ENCODE data around the gene SPAG7. TPM values are rescaled to one million over a fixed set of nuclear protein-coding genes. Genes with fewer than 3 reads are reported as not detected.

Gene SPAG7
- total and polyA plus RNA-seq, 12 donors = 95.5 to 189 (median 136) TPM

DNA sequence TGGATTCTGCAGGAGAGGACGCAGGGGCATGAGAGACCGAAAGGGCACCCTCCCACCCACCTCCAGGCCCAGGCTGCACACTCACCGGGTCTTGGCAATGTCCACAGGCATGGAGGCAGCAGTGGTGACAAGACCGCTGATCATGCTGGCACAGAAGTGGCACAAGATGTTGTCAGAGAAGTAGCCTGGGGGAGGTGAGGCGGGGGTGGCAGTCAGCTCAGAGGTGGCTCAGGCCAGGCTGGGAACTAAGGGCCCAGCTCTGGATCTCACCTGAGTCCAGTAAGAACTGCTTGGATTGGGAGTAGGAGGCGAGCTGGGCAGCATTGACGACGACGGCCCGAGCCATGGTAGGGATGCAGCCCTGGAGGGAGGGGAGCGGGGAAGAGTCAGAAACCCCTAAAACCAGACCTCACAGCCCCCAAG, 29.5 kb downstream of the SPAG7 start:
- ATAC-seq (no peak), DNase-seq (no peak)
- Histone ChIP-seq H3K4me1 (peaks cover 20 to 62% (median 41%) of the 10 kb centered on the region in 9 donors), H3K4me3 (peak overlapping the region in 5 of 10 donors; percentile 70 to 95 (median 89)), H3K27me3 (no peaks in the 10 kb centered on the region), H3K27ac (peak overlapping the region in 7 of 10 donors; percentile 6 to 98 (median 94)), H3K9me3 (no peaks in the 10 kb centered on the region), H3K36me3 (peaks cover 0 to 49% (median 16%) of the 10 kb centered on the region in 9 donors)
- intact Hi-C loops (cut with DNase I) = loop anchor here in 2 of 10 donors (10.0 kb wide), 1 partner anchor 47 kb away; the partner anchor contains the start of gene CAMTA2 (in 2 of the 2)
- TF ChIP-seq, protein P1, sequence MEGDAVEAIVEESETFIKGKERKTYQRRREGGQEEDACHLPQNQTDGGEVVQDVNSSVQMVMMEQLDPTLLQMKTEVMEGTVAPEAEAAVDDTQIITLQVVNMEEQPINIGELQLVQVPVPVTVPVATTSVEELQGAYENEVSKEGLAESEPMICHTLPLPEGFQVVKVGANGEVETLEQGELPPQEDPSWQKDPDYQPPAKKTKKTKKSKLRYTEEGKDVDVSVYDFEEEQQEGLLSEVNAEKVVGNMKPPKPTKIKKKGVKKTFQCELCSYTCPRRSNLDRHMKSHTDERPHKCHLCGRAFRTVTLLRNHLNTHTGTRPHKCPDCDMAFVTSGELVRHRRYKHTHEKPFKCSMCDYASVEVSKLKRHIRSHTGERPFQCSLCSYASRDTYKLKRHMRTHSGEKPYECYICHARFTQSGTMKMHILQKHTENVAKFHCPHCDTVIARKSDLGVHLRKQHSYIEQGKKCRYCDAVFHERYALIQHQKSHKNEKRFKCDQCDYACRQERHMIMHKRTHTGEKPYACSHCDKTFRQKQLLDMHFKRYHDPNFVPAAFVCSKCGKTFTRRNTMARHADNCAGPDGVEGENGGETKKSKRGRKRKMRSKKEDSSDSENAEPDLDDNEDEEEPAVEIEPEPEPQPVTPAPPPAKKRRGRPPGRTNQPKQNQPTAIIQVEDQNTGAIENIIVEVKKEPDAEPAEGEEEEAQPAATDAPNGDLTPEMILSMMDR (IDR thresholded peaks at IDR 0.05) = no peak
- WGBS, 2 donors = 72 to 83% methylated on average over 11 of the region's 11 CpGs

DNA sequence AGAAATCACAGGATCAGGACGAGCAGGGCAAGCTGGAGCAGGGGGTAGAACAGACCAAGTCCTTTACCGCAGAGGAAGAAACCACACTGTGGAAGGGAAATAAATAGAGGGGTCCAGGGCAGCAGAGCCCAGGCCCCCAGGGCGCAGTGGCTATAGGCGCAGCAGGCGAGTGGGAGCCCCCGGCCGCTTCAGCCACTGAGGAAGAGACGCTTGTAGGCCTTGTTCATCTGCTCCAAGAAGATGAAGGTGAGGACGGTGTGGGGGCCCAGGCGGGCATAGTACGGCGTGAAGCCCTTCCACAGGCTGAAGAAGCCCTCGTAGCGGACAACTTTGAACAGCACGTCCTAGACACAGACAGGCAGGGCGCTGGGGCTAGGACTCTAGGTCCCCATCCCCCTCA, 30.1 kb downstream of the SPAG7 start:
- Histone ChIP-seq H3K27ac (peak overlapping the region in 1 of 10 donors; percentile 6), H3K4me3 (no peak overlapping the region), H3K36me3 (peaks cover 0 to 44% (median 11%) of the 10 kb centered on the region in 9 donors), H3K9me3 (no peaks in the 10 kb centered on the region), H3K27me3 (no peaks in the 10 kb centered on the region), H3K4me1 (peaks cover 20 to 57% (median 41%) of the 10 kb centered on the region in 9 donors)
- 90 to 94% methylated on average over 16 of the region's 16 CpGs for WGBS, 2 donors
- intact Hi-C loops (cut with DNase I) = loop anchor here in 2 of 10 donors (10.0 kb wide), 1 partner anchor 47 kb away; the partner anchor contains the start of gene CAMTA2 (in 2 of the 2)
- TF ChIP-seq, protein P1 (IDR thresholded peaks at IDR 0.05) = no peak
- ATAC-seq = no peak
- no peak for DNase-seq

DNA sequence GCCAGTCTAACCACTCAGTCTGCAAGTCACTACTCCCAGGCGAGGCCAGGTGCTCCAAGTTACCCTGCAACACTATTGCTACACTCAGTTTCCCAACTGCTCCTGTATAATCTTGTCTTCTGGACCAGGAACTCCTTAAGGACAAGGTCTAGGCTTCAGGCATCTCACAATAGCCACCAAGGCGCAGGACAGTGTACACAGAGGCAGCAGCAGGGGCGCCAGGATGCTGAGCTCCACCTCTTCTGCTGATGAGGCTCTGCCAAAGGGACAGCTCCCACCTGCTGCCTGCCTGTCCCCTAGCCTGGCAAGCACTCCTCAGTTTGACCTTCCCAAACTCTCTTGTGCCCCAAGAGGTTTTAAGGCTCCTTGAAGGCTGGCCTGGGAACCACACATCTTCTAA, 31.2 kb downstream of the SPAG7 start:
- TF ChIP-seq, protein P1 (IDR thresholded peaks at IDR 0.05) = no peak
- ATAC-seq (no peak), DNase-seq (no peak)
- intact Hi-C loops (cut with DNase I) = loop anchor here in 2 of 10 donors (10.0 kb wide), 1 partner anchor 48 kb away; the partner anchor contains the start of gene CAMTA2 (in 2 of the 2)
- H3K27ac ChIP-seq = no peak overlapping the region
- WGBS, 2 donors = 83 to 85% methylated on average over 3 of the region's 3 CpGs
- no peaks in the 10 kb centered on the region for H3K9me3 ChIP-seq
- H3K27me3 ChIP-seq = no peaks in the 10 kb centered on the region
- H3K4me3 ChIP-seq = no peak overlapping the region
- peaks cover 0 to 35% (median 10%) of the 10 kb centered on the region in 9 donors for H3K36me3 ChIP-seq
- peaks cover 19 to 53% (median 35%) of the 10 kb centered on the region in 9 donors for H3K4me1 ChIP-seq

DNA sequence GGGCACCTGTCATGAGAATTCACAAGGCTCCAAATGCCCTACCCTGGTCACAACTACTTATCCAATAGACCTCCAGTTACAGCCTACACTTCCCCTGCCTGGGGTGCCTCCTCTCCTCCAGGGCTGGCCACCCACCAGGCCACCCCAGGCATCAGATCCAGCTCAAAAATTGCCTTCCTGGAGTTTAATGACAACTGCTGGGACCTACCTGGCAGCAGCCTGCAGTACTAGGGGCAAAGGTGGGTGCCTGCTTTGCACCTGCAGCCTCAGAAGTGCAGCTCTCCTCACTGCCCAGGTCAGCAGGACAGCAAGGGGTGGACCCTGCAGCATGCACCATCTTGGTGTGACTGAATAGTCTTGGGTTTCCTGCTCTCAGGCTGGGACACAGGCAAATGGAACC, 32.0 kb downstream of the SPAG7 start:
- peaks cover 0 to 35% (median 10%) of the 10 kb centered on the region in 9 donors for H3K36me3 ChIP-seq
- intact Hi-C loops (cut with DNase I) = loop anchor here in 2 of 10 donors (10.0 kb wide), 1 partner anchor 49 kb away; the partner anchor contains the start of gene CAMTA2 (in 2 of the 2)
- TF ChIP-seq, protein P1 (IDR thresholded peaks at IDR 0.05) = no peak
- H3K4me1 ChIP-seq = peaks cover 15 to 46% (median 28%) of the 10 kb centered on the region in 9 donors
- H3K27me3 ChIP-seq = no peaks in the 10 kb centered on the region
- ATAC-seq (no peak), DNase-seq (no peak)
- H3K4me3 ChIP-seq = no peak overlapping the region
- no peaks in the 10 kb centered on the region for H3K9me3 ChIP-seq
- H3K27ac ChIP-seq = no peak overlapping the region
